ENCODE results near the gene RAI14.

GRCh38 chr5:34616651-34617050, 39.5 kb upstream of the RAI14 start:
- no peak for TF ChIP-seq CTCF (IDR thresholded peaks at IDR 0.05; ENCODE audit: low read length)
- no peak for TF ChIP-seq EZH2phosphoT487 (IDR thresholded peaks at IDR 0.05; ENCODE audit: low read length)

Data from MM.1S (cell line).